ENCODE data around the gene STX11. TPM values are rescaled to one million over a fixed set of nuclear protein-coding genes. Genes with fewer than 3 reads are reported as not detected.

Gene STX11
- total and polyA plus RNA-seq, 2 of the 13 experiments (the other 11 are each of a cell fraction or from before 2014, with no cell fraction given), result 0.03 TPM; not detected in 1

- TF ChIP-seq MLXIP (CRISPR knock-in tag; IDR thresholded peaks at IDR 0.05; ENCODE audit: borderline replicate concordance) (peak; percentile 32), HOXA5 (CRISPR knock-in tag; IDR thresholded peaks at IDR 0.05) (peak; percentile 96), ZFP41 (CRISPR knock-in tag; IDR thresholded peaks at IDR 0.05; ENCODE audit: borderline replicate concordance) (no peak), ZNF607 (CRISPR knock-in tag; IDR thresholded peaks at IDR 0.05; ENCODE audit: borderline replicate concordance) (peak; percentile 79; the same call in 1 of the 2 replicates), ZFP91 (CRISPR knock-in tag; IDR thresholded peaks at IDR 0.05; ENCODE audit: borderline replicate concordance) (peak; percentile 92), KAT2B (IDR thresholded peaks at IDR 0.05; ENCODE audit: borderline replicate concordance, low read depth, low read length) (no peak), NFE2L2 (IDR thresholded peaks at IDR 0.05; ENCODE audit: low read length) (no peak), NCOA2 (CRISPR knock-in tag; IDR thresholded peaks at IDR 0.05) (peak; percentile 46), ZNF781 (CRISPR knock-in tag; IDR thresholded peaks at IDR 0.05; ENCODE audit: borderline replicate concordance, not compliant biosample characterization) (peak; percentile 74), ZBTB33 (CRISPR knock-in tag; IDR thresholded peaks at IDR 0.05) (peak; percentile 77), PAWR (CRISPR knock-in tag; IDR thresholded peaks at IDR 0.05; ENCODE audit: borderline replicate concordance) (no peak), GATAD1 (CRISPR knock-in tag; IDR thresholded peaks at IDR 0.05) (peak; percentile 72), SRSF1 (optimal IDR thresholded peaks at IDR 0.05; ENCODE audit: low read depth, low read length) (no peak), ATF7 (IDR thresholded peaks at IDR 0.05) (no peak), ATF7 (CRISPR knock-in tag; IDR thresholded peaks at IDR 0.05) (no peak; the same call in 1 of the 2 replicates), MTA3 (CRISPR knock-in tag; IDR thresholded peaks at IDR 0.05) (no peak), NKX3-1 (CRISPR knock-in tag; IDR thresholded peaks at IDR 0.05) (peak; percentile 95), ZNF326 (CRISPR knock-in tag; IDR thresholded peaks at IDR 0.05; ENCODE audit: borderline replicate concordance) (no peak)
- TF ChIP-seq, protein P1, sequence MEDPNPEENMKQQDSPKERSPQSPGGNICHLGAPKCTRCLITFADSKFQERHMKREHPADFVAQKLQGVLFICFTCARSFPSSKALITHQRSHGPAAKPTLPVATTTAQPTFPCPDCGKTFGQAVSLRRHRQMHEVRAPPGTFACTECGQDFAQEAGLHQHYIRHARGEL (CRISPR knock-in tag; IDR thresholded peaks at IDR 0.05), result no peak
- TF ChIP-seq, protein P2, sequence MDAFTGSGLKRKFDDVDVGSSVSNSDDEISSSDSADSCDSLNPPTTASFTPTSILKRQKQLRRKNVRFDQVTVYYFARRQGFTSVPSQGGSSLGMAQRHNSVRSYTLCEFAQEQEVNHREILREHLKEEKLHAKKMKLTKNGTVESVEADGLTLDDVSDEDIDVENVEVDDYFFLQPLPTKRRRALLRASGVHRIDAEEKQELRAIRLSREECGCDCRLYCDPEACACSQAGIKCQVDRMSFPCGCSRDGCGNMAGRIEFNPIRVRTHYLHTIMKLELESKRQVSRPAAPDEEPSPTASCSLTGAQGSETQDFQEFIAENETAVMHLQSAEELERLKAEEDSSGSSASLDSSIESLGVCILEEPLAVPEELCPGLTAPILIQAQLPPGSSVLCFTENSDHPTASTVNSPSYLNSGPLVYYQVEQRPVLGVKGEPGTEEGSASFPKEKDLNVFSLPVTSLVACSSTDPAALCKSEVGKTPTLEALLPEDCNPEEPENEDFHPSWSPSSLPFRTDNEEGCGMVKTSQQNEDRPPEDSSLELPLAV (CRISPR knock-in tag; conservative IDR thresholded peaks at IDR 0.05; ENCODE audit: low read depth), result no peak
- TF ChIP-seq, protein P3, sequence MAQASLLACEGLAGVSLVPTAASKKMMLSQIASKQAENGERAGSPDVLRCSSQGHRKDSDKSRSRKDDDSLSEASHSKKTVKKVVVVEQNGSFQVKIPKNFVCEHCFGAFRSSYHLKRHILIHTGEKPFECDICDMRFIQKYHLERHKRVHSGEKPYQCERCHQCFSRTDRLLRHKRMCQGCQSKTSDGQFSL (CRISPR knock-in tag; IDR thresholded peaks at IDR 0.05), result peak; percentile 50; the same call in 1 of the 2 replicates
Observed at GRCh38 chr6:144215932-144216667, 65.8 kb downstream of the STX11 start (continued).

Measured in HepG2 (cell line).